Measurements from ENCODE around the gene LRRC56. TPM values are rescaled to one million over a fixed set of nuclear protein-coding genes. Genes with fewer than 3 reads are reported as not detected.

The LRRC56 gene
- total and polyA plus RNA-seq, 2 experiments from 2014 or later: 0.73 to 0.87 TPM

- TF ChIP-seq NANOG (IDR thresholded peaks at IDR 0.05; ENCODE audit: borderline replicate concordance) (no peak), POLR2AphosphoS5 (IDR thresholded peaks at IDR 0.05; ENCODE audit: low read depth) (no peak)
- H3K27ac Mint-ChIP-seq: no peak overlapping the region
- ATAC-seq: peak; percentile 15; the same call in 2 of the 3 replicates
- Histone ChIP-seq H3K27ac (ENCODE audit: low read depth) (no peak overlapping the region), H3K79me2 (replicated peaks; ENCODE audit: insufficient read depth) (no peaks in the 10 kb centered on the region), H3K4me2 (no peak overlapping the region), H3K27me3 (ENCODE audit: insufficient read depth) (no peaks in the 10 kb centered on the region), H3K4me1 (ENCODE audit: insufficient read depth) (no peaks in the 10 kb centered on the region), H3K4me3 (no peak overlapping the region), H4K20me1 (replicated peaks; ENCODE audit: insufficient read depth) (no peaks in the 10 kb centered on the region), H2AFZ (no peak overlapping the region), H3F3A (replicated peaks; ENCODE audit: low read depth) (0 out of 2 replicates have a peak, but pooled peaks cover 8% of the 10 kb centered on the region), H3K36me3 (ENCODE audit: insufficient read depth) (no peaks in the 10 kb centered on the region), H3K9me2 (ENCODE audit: insufficient read depth) (no peaks in the 10 kb centered on the region)
- H3K36me3 Mint-ChIP-seq (ENCODE audit: low read depth): peaks cover 52% of the 10 kb centered on the region
- no peaks in the 10 kb centered on the region; the same call in 2 of the 3 replicates for H3K4me1 Mint-ChIP-seq
- H3K9me3 Mint-ChIP-seq: peaks cover 21% of the 10 kb centered on the region
- peaks cover 18% of the 10 kb centered on the region for H3K27me3 Mint-ChIP-seq (ENCODE audit: insufficient read depth, low read depth, poor library complexity)
- H3K4me3 Mint-ChIP-seq: no peak overlapping the region
- no peak for DNase-seq (ENCODE audit: low spot score)
Measured at GRCh38 chr11:494761-495536, 42.4 kb upstream of the LRRC56 start.

DNA sequence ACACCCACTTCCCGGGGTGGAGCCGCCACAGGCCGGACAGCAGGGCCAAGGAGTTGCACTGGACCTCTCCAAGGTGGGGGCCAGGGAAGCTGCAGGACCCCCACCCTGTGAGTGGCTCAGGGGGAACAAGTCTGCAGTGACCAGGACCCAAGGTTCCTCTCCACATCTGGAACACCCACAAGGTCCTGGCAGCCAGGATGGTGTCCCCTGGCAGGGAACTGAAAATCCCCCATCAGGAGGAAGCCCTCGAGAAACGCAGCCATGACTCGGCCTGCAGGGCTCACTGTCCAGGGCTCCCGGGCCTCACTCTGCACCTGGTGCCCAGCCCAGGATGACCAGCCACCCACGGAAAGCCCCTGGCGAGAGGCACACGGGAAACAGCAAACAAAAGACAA, 41.8 kb upstream of the LRRC56 start:
- no peak overlapping the region for H3K27ac ChIP-seq (ENCODE audit: low read depth)
- H3K4me3 Mint-ChIP-seq: no peak overlapping the region

More for the DNA sequence above, 41.8 kb upstream of the LRRC56 start:
- no peaks in the 10 kb centered on the region; the same call in 2 of the 3 replicates for H3K4me1 Mint-ChIP-seq
- H3K4me3 ChIP-seq: no peak overlapping the region
- H3K4me2 ChIP-seq: no peak overlapping the region
- H3K36me3 ChIP-seq (ENCODE audit: insufficient read depth): no peaks in the 10 kb centered on the region
- H3K9me3 Mint-ChIP-seq: peaks cover 21% of the 10 kb centered on the region
- H3K27me3 ChIP-seq (ENCODE audit: insufficient read depth): no peaks in the 10 kb centered on the region
- H2AFZ ChIP-seq: no peak overlapping the region
- H3K9me2 ChIP-seq (ENCODE audit: insufficient read depth): no peaks in the 10 kb centered on the region
- 0 out of 2 replicates have a peak, but pooled peaks cover 8% of the 10 kb centered on the region for H3F3A ChIP-seq (replicated peaks; ENCODE audit: low read depth)
- H3K4me1 ChIP-seq (ENCODE audit: insufficient read depth): no peaks in the 10 kb centered on the region
- no peak overlapping the region for H3K27ac Mint-ChIP-seq
- no peaks in the 10 kb centered on the region for H4K20me1 ChIP-seq (replicated peaks; ENCODE audit: insufficient read depth)
- H3K27me3 Mint-ChIP-seq (ENCODE audit: insufficient read depth, low read depth, poor library complexity): peaks cover 21% of the 10 kb centered on the region
- no peak for DNase-seq (ENCODE audit: low spot score)
- peaks cover 55% of the 10 kb centered on the region for H3K36me3 Mint-ChIP-seq (ENCODE audit: low read depth)
- TF ChIP-seq POLR2AphosphoS5 (IDR thresholded peaks at IDR 0.05; ENCODE audit: low read depth) (no peak), CREB1 (CRISPR knock-in tag; IDR thresholded peaks at IDR 0.05; ENCODE audit: low read depth) (no peak), ZNF114 (CRISPR knock-in tag; IDR thresholded peaks at IDR 0.05) (no peak), ETS1 (IDR thresholded peaks at IDR 0.05) (no peak), STAT1 (IDR thresholded peaks at IDR 0.05; ENCODE audit: unreplicated experiment) (no peak), NANOG (IDR thresholded peaks at IDR 0.05; ENCODE audit: borderline replicate concordance) (no peak)
- TF ChIP-seq, protein P1, sequence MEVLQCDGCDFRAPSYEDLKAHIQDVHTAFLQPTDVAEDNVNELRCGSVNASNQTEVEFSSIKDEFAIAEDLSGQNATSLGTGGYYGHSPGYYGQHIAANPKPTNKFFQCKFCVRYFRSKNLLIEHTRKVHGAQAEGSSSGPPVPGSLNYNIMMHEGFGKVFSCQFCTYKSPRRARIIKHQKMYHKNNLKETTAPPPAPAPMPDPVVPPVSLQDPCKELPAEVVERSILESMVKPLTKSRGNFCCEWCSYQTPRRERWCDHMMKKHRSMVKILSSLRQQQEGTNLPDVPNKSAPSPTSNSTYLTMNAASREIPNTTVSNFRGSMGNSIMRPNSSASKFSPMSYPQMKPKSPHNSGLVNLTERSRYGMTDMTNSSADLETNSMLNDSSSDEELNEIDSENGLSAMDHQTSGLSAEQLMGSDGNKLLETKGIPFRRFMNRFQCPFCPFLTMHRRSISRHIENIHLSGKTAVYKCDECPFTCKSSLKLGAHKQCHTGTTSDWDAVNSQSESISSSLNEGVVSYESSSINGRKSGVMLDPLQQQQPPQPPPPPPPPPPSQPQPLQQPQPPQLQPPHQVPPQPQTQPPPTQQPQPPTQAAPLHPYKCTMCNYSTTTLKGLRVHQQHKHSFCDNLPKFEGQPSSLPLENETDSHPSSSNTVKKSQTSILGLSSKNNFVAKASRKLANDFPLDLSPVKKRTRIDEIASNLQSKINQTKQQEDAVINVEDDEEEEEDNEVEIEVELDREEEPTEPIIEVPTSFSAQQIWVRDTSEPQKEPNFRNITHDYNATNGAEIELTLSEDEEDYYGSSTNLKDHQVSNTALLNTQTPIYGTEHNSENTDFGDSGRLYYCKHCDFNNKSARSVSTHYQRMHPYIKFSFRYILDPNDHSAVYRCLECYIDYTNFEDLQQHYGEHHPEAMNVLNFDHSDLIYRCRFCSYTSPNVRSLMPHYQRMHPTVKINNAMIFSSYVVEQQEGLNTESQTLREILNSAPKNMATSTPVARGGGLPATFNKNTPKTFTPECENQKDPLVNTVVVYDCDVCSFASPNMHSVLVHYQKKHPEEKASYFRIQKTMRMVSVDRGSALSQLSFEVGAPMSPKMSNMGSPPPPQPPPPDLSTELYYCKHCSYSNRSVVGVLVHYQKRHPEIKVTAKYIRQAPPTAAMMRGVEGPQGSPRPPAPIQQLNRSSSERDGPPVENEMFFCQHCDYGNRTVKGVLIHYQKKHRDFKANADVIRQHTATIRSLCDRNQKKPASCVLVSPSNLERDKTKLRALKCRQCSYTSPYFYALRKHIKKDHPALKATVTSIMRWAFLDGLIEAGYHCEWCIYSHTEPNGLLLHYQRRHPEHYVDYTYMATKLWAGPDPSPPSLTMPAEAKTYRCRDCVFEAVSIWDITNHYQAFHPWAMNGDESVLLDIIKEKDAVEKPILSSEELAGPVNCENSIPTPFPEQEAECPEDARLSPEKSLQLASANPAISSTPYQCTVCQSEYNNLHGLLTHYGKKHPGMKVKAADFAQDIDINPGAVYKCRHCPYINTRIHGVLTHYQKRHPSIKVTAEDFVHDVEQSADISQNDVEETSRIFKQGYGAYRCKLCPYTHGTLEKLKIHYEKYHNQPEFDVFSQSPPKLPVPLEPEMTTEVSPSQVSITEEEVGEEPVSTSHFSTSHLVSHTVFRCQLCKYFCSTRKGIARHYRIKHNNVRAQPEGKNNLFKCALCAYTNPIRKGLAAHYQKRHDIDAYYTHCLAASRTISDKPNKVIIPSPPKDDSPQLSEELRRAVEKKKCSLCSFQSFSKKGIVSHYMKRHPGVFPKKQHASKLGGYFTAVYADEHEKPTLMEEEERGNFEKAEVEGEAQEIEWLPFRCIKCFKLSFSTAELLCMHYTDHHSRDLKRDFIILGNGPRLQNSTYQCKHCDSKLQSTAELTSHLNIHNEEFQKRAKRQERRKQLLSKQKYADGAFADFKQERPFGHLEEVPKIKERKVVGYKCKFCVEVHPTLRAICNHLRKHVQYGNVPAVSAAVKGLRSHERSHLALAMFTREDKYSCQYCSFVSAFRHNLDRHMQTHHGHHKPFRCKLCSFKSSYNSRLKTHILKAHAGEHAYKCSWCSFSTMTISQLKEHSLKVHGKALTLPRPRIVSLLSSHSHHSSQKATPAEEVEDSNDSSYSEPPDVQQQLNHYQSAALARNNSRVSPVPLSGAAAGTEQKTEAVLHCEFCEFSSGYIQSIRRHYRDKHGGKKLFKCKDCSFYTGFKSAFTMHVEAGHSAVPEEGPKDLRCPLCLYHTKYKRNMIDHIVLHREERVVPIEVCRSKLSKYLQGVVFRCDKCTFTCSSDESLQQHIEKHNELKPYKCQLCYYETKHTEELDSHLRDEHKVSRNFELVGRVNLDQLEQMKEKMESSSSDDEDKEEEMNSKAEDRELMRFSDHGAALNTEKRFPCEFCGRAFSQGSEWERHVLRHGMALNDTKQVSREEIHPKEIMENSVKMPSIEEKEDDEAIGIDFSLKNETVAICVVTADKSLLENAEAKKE (CRISPR knock-in tag; IDR thresholded peaks at IDR 0.05): no peak
- no peak for ATAC-seq
- no peaks in the 10 kb centered on the region for H3K79me2 ChIP-seq (replicated peaks; ENCODE audit: insufficient read depth)

All from GM23338 (cell line).